Right atrium auricular region (tissue), 2 donors: Measurements from ENCODE around the gene ZGPAT. TPM values are rescaled to one million over a fixed set of nuclear protein-coding genes. Genes with fewer than 3 reads are reported as not detected.

Experiments
- DNase-seq: peaks from one replicate; pipeline ENCODE4 v3.0.0-alpha.2; 2019; ENCODE audit warnings: low spot score
- H3K27ac ChIP-seq, 2 donors: fragments of 200-600 bp; sonication (generic); 1 replicate in 1 of 2; 2 replicates in 1 of 2; pipeline ENCODE4 v1.5.1; 2016 to 2019
- H3K27me3 ChIP-seq, 2 donors: fragments of 200-600 bp; sonication (generic); one replicate each; pipeline versions ENCODE4 v1.5.1 to v1.6.0; 2017 to 2019
- H3K36me3 ChIP-seq: fragments of 200-600 bp; sonication (generic); one replicate; pipeline ENCODE4 v1.5.1; 2016
- H3K4me1 ChIP-seq, 2 donors: fragments of 200-600 bp; sonication (generic); one replicate each; pipeline versions ENCODE4 v1.5.1 to v1.6.0; 2017 to 2019
- H3K4me3 ChIP-seq, 2 donors: fragments of 200-600 bp; sonication (generic); 1 replicate in 1 of 2; 2 replicates in 1 of 2; pipeline ENCODE4 v1.5.1; 2017 to 2019; ENCODE audit warnings: mild to moderate bottlenecking in 1 of 2, moderate library complexity in 1 of 2
- H3K9me3 ChIP-seq, 2 donors: fragments of 200-600 bp; sonication (generic); one replicate each; pipeline ENCODE4 v1.5.1; 2019
- total RNA-seq, 2 donors: library from RNA; depleted of rRNA; stranded (reverse); fragments of >200 nt; gene quantifications; one replicate each; pipeline ENCODE4 v1.1.0, GENCODE V29; 2016
- TF ChIP-seq, protein P1 (sequence below), 2 donors: fragments of 200-600 bp; sonication (generic); IDR thresholded peaks; one replicate each; pipeline ENCODE4 v1.5.1; 2019; ENCODE audit warnings: antibody characterized with exemption in 2 of 2

ZGPAT gene
- total RNA-seq, 2 donors from 2014 or later, result 11.9 to 15.1 TPM

DNA sequence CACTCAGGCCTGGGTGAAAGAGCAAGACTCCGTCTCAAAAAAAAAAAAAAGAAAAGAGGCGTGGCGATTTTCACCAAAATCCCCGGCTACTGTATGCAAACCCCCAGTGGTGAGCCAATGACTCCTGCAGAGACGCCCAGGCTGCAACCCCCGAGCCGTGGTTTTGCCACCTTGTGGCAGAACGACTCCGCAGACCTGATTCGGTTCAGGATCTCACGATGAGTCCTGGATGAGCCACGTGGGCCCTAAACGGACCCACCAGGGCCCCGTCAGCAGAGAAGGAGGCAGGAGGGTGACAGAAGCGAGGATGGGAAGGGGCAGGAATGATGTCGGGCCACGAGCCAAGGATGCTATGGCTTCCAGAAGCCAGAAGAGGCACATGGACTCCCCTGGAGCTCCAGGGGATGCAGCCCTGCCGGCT lies 74.2 kb downstream of the ZGPAT start:
- Histone ChIP-seq H3K4me3 (no peak overlapping the region), H3K27me3 (no peaks in the 10 kb centered on the region), H3K27ac (no peak overlapping the region), H3K36me3 (no peaks in the 10 kb centered on the region), H3K4me1 (peaks cover 0 to 13% of the 10 kb centered on the region in 2 donors), H3K9me3 (no peaks in the 10 kb centered on the region)
- TF ChIP-seq, protein P1, sequence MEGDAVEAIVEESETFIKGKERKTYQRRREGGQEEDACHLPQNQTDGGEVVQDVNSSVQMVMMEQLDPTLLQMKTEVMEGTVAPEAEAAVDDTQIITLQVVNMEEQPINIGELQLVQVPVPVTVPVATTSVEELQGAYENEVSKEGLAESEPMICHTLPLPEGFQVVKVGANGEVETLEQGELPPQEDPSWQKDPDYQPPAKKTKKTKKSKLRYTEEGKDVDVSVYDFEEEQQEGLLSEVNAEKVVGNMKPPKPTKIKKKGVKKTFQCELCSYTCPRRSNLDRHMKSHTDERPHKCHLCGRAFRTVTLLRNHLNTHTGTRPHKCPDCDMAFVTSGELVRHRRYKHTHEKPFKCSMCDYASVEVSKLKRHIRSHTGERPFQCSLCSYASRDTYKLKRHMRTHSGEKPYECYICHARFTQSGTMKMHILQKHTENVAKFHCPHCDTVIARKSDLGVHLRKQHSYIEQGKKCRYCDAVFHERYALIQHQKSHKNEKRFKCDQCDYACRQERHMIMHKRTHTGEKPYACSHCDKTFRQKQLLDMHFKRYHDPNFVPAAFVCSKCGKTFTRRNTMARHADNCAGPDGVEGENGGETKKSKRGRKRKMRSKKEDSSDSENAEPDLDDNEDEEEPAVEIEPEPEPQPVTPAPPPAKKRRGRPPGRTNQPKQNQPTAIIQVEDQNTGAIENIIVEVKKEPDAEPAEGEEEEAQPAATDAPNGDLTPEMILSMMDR (IDR thresholded peaks at IDR 0.05), result no peak
- DNase-seq, result no peak

DNA sequence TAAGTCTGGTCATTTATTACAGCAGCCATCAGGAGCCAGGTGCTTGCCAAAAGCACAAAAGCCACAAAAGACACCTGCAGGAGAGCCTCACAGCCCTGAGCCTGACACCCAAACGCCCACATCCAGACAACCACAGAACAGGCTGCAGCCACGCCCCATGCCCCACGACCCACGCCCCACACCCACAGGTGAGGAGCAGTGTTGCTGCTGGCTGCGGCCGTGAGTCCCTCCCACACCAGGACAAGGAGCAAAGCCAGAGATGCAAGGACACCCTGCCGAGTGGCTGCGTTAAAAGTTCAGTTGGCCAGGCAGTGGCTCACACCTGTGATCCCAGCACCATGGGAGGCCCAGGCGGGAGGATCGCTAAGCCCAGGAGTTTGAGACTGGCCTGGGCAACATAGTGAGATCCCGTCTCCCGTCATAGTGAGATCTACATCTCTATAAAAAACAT lies 74.7 kb downstream of the ZGPAT start:
- no peak overlapping the region for H3K27ac ChIP-seq
- TF ChIP-seq, protein P1 (IDR thresholded peaks at IDR 0.05), result no peak
- no peaks in the 10 kb centered on the region for H3K36me3 ChIP-seq
- H3K27me3 ChIP-seq, result no peaks in the 10 kb centered on the region
- H3K4me3 ChIP-seq, result no peak overlapping the region
- peaks cover 0 to 18% of the 10 kb centered on the region in 2 donors for H3K4me1 ChIP-seq
- H3K9me3 ChIP-seq, result no peaks in the 10 kb centered on the region
- DNase-seq, result no peak

- Histone ChIP-seq H3K27ac (no peak overlapping the region), H3K27me3 (no peaks in the 10 kb centered on the region), H3K36me3 (no peaks in the 10 kb centered on the region), H3K9me3 (no peaks in the 10 kb centered on the region), H3K4me3 (no peak overlapping the region), H3K4me1 (peaks cover 0 to 29% of the 10 kb centered on the region in 2 donors)
- TF ChIP-seq, protein P1 (IDR thresholded peaks at IDR 0.05), result no peak
- DNase-seq, result no peak
Observed at GRCh38 chr20:63783970-63784369, 76.1 kb downstream of the ZGPAT start.

- no peaks in the 10 kb centered on the region for H3K27me3 ChIP-seq
- H3K4me3 ChIP-seq, result no peak overlapping the region
- TF ChIP-seq, protein P1 (IDR thresholded peaks at IDR 0.05), result no peak
- peaks cover 17% of the 10 kb centered on the region for H3K36me3 ChIP-seq
- H3K27ac ChIP-seq, result peak overlapping the region; percentile 82 to 86
- no peaks in the 10 kb centered on the region for H3K9me3 ChIP-seq
- peaks cover 0 to 35% of the 10 kb centered on the region in 2 donors for H3K4me1 ChIP-seq
- DNase-seq, result no peak
Observed at GRCh38 chr20:63785691-63786131, 77.9 kb downstream of the ZGPAT start.

Other genes starting within 250 kb of the ZGPAT start
- not detected for gene KCNQ2, start 235.4 kb upstream of the ZGPAT start, total RNA-seq
- gene EEF1A2, start 209.0 kb upstream of the ZGPAT start, total RNA-seq, result 100 to 1,000 TPM; 797 to 886 TPM
- 100 to 1,000 TPM; 138 to 185 TPM for gene PPDPF, start 187.3 kb upstream of the ZGPAT start, total RNA-seq
- not detected for gene PTK6, start 170.7 kb upstream of the ZGPAT start, total RNA-seq
- gene SRMS, start 160.3 kb upstream of the ZGPAT start, total RNA-seq, result not detected
- not detected for gene FNDC11, start 153.9 kb upstream of the ZGPAT start, total RNA-seq
- 10 to 100 TPM; 12.5 to 21.5 TPM for gene HELZ2, start 133.8 kb upstream of the ZGPAT start, total RNA-seq
- gene GMEB2, start 80.9 kb upstream of the ZGPAT start, total RNA-seq, result 1 to 10 TPM; 5.8 to 9.4 TPM
- 10 to 100 TPM in 1 of 2 donors, 1 to 10 TPM in 1; 5.7 to 10.1 TPM for gene STMN3, start 54.6 kb upstream of the ZGPAT start, total RNA-seq
- 1 to 10 TPM; 4.8 to 9.2 TPM for gene RTEL1, start 49.7 kb upstream of the ZGPAT start, total RNA-seq
- 1 to 10 TPM; 1.2 to 3.8 TPM for gene TNFRSF6B, start 11.4 kb upstream of the ZGPAT start, total RNA-seq
- 10 to 100 TPM; 33.5 to 39.4 TPM for gene ARFRP1, start 63 bp upstream of the ZGPAT start, total RNA-seq
- gene LIME1, start 28.6 kb downstream of the ZGPAT start, total RNA-seq, result 1 to 10 TPM; 2.4 to 2.5 TPM
- gene SLC2A4RG, start 31.7 kb downstream of the ZGPAT start, total RNA-seq, result 10 to 100 TPM; 30.1 to 30.7 TPM
- gene ZBTB46, start 123.2 kb downstream of the ZGPAT start, total RNA-seq, result 10 to 100 TPM; 12.2 to 17.8 TPM
- not detected for gene ABHD16B, start 153.5 kb downstream of the ZGPAT start, total RNA-seq
- 10 to 100 TPM; 80.6 to 84.0 TPM for gene TPD52L2, start 157.2 kb downstream of the ZGPAT start, total RNA-seq
- gene DNAJC5, start 187.1 kb downstream of the ZGPAT start, total RNA-seq, result 10 to 100 TPM; 41.2 to 43.8 TPM
- gene UCKL1, start 248.4 kb downstream of the ZGPAT start, total RNA-seq, result 10 to 100 TPM; 25.9 to 27.6 TPM